SHP77 (cell line): ENCODE results near the gene PEX16.

Source experiments
- DNase-seq, 2 experiments: peaks; one replicate each; lab custom pipeline; 2025; lab: John Stamatoyannopoulos, UW

Gene PEX16

DNA sequence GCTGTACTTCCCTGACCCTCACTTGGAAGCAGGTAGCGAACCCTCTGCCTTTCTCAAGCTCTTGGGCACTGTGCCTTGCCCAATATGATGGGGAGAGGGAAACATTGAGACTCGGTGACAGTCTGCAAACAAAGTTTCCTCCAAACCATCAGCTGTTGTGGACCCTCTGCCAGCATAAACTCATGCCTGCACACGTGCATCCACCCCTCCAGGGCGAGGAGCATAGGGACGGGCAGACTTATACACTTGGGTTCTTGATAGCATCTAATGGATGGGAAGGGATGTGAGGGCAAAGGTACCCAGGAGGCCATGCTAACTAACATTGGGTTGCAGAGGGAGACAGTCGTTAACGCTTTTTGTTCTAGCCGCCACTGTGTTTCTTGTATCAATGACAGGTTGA, 40.5 kb downstream of the PEX16 start:
- DNase-seq, result no peak

DNA sequence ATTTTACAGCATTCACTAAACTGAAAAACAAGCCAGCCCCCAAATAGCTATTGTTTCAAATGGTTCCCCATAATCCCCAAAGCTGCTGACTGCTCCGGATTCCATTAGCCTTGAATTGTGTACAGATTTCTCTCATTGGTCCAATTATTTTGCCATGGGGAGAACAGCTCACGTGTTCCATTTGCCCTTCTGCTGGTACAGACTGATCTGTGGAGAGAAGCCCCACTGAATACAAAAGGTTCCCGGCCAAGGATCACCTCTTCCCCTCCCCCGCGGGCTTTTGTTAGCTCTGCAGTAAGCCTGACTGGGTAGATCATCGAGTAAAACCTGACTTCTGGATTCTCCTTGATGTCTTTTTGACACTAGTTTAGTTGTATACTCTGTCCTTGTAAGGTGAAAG, 41.3 kb downstream of the PEX16 start:
- DNase-seq, result no peak

DNA sequence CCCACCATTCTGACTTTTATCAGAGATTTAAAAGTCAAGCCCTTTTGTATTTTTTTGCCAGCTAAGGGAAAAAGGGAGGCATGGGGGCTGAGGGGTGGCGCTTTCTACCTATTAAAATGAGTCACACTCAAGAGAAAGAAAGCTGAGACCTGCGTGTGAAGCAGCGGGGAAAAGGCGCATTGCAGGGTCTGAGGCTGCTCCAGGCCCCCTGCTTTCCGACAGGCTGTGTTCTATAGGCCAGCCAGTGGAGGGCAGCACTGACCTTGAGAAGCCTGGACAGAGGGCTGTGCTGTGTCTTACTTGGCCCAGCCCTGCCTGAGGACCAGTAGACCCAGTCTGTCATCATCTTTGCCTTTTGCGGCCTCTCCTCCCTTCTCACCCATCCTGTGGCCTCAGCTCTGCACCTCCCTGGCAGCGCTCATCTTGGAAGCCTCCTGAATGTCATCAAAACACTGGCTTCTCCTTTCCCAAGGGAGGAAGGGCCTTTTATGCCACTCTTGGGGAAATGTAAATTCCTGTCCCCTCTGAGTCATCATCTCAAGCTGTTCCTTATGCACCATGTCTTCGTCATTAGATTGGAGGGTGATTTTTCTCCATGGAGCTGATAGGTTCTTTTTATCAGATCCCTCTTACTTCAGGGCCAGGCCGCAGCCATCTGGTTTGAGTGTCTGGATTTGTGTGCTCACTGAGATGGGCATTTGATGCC, 44.9 kb downstream of the PEX16 start:
- DNase-seq, result peak; percentile 81

DNA sequence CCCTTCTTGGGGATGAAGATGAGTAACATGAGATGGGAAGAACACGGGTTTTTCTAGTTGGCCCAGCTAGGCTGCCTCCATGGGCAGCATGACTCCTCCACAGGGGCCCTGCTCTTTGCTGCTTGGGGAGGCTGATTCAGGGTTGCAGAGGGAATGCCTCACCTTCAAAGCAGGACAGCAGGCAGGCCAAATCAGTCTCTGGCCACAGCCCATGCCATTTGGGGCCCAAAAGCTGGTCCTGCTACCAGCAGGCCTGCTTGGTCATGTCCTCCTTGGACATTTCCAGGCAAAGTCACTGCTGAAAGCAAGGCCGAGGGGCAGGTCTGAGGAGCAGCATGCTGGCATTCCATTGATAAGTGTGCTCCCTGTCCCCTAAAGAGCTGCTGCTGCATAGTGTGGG, 46.0 kb downstream of the PEX16 start:
- no peak for DNase-seq

- no peak for DNase-seq
Measured at GRCh38 chr11:45870706-45871105, 47.0 kb downstream of the PEX16 start.

GRCh38 chr11:45869551-45869950, 48.1 kb downstream of the PEX16 start:
- no peak for DNase-seq

DNA sequence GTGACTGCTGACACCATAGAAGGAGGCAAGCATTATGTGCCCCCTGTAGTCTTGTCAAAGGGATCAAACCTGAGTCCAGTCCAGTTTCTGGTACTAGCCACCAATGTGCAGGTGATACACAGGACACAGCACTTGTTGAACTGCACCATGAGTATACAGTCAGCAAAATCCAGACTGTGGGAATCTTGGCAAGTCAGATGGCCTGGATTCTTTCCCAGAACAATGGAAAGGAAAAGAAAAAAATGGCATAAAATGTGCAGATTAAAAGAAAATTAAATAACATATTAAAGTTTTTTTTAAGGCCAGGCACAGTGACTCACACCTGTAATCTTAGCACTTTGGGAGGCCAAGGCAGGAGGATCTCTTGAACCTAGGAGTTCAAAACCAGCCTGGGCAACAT, 53.6 kb downstream of the PEX16 start:
- DNase-seq, result no peak

GRCh38 chr11:45860764-45861510, 56.7 kb downstream of the PEX16 start:
- DNase-seq, result no peak

DNA sequence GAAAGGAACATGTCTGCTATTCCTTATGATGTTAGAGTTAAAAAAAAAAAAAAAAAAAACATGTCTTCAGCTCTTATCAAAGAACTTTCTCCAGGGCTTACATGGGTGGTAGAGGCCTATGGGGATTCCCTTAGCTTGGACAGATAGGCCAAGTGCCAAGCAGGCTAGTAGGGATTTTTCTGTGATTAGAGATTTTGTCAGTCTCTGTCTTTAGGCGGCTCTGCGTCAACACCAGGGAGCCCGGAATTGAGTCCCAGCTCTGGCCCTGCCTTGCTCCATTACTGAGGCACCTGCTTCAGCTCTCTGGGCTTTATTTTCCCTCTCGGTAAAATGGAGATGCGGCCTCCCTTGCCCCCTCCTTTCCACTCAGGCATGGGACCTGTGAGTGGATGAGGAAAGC, 57.3 kb downstream of the PEX16 start:
- no peak for DNase-seq
